ENCODE results near the gene CFP.
A peak's percentile ranks its signal among the peaks of the same experiment; 100 is the strongest.

CFP gene

DNA sequence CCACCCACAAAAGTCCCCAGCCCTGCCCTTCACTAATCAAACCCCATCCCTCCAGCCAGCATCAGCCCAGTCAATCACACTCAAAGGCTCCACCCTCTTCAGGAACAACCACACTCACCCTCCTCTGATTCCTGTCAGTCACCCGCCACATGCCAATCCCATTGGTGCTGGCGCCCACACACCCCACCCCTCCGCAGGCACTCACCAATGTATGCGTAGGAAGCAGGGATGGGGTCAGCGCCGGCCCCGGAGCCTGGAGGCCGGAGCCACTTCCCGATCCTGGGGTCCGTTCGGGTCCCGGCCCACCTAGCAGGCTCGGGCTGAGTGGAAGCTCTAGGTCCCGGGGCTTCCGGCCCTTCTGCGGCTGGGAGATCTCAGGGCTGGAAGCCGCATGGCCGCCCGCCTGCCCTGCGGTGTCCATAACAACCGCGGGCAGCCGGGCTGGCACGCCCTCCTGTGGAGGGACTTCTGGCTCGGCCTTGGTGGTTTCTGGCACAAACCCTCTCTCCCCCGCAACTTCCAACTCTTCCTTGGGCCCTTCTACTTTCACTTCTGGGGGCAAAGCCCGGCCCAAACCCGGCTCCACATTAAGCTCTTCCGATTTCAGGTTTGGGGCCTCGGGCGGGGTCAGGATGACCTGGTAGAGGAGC is 7.9 kb upstream of the CFP start:
- DNase-seq (ENCODE audit: low spot score): peak; percentile 73

DNA sequence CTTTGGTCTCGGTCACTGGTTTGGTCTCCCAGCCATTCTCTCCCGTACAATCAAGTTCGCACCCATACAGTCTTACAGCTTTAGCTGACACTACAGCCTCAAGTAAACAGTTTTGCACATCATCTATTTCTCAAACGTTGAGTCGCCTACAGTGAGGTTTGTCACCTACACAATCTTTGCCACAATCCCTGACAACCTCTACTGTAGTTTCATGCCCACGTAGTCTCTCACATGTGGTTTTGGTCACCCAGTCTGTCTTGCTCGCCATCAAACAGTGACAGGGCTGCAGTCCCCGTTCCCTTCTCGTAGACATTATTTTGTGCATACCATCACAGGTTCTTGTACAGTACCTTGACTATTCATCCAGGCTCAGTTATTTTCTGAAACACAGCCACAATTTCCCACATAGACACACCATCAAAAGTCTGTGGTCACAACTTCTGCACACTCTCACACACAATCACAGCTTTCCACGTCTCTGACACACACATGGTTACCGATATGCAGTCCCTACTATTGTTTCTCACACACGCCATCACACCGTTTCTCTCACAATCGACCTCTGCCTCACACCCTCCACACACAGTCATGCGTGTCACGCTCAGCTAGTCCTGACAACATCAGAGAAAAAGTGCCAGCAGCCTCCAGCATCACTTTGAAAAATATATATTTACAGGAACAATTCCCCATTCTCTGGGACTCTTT is 5.3 kb upstream of the CFP start:
- no peak for DNase-seq (ENCODE audit: low spot score)

DNA sequence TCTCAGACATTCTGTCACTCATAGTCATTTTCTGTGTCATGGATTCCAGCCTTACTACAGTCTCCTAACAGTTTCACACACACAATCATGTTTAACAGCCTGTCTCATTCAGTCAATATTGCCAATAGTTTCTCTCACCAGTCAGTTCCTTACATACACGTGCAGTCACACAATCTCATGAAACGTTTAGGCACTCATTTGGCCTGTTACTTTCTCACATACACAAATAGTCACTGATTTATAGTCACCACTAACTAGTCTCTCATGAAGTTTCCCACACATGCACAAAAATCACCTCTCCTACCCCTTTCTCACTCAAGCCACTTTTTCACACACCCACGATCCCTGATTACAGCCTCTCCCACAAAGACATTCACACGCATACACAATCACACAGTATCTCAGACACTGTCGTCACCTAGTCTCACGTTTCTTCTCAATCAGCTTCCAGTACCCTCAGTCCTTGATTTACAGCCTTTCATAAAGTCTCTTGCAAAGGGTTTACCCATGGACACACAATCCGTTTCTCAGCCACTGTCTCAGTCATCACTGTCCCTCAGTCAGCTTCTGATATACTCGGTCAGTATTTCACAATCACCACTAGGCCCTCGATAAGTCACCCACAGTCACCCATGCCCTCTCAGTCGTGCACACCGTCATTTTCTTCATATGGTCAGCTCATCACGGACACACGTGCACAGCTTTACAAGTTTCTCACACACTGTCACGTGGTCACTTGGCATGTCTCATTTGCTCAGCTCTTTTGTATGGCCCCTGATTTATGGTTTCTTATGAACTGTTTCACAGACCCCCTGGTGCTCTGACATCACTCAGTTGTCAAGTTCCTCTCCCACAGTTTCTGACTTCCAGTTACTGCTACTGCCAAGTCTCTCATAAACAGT is 4.2 kb upstream of the CFP start:
- no peak for DNase-seq (ENCODE audit: low spot score)

DNA sequence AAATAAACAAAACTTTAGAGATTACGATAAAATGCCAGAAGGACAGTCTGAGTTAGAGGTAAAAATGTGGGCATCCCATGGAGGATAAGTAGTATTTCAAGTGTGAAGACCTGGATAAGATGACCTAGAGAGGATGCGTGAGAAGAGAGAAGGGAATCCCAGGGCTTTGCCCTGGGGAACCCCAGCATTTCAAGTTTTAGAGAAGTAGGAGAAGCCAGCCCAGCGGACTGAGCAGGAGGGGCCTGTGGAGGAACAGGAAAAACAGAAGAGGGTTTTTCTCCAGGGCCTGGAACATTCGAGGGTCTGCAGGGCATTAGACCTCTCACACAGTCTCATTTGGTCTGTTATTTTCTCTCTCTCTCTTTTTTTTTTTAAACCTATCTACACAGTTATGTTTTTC is 2.9 kb upstream of the CFP start:
- no peak for DNase-seq (ENCODE audit: low spot score)

- no peak for DNase-seq (ENCODE audit: low spot score)
Observed at GRCh38 chrX:47631676-47632075, 1.9 kb upstream of the CFP start.

- DNase-seq (ENCODE audit: low spot score): no peak
Observed at GRCh38 chrX:47628982-47629381, 748 bp downstream of the CFP start.

DNA sequence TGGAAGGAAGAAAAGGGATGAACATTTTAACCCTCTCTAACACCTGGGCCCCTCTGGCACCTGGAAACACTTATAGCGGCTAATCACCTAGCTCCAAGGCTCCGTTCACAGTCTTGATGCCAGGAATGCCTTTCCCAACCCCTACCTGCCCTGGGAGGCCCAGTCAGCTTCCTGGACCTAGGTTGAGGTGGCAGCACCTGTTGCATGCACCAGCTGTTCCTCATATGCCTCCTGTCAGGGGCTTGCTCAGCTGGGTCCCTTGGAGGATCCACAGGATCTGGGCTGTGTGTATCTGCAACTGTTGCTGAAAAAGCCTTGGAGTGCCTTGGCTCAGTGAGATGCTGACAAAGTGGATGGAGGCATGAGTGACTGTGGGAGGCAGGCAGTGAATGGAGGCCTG is 4.4 kb downstream of the CFP start:
- DNase-seq (ENCODE audit: low spot score): no peak

- peak; percentile 80 for DNase-seq (ENCODE audit: low spot score)
Observed at GRCh38 chrX:47623540-47624027, 6.1 kb downstream of the CFP start.

DNA sequence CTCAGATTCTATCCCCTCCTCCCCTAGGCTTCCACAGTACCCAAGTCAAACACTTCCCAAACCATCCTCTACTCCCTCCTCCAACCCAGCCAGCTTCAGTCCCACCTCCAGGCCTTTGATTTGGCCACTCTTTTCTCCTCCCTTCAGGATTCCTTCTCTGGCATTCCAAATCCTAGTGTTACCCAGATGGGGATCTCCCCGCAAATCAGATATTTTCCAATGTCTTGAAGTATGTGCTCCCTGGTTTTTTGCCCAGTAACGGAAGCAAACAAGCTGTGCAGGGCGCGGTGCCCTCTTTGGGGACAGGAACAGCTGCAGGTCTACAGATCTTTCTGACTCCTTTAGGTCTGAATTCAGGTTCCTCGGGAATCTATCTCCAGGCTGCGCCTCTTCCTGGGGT is 7.9 kb downstream of the CFP start:
- no peak for DNase-seq (ENCODE audit: low spot score)

DNA sequence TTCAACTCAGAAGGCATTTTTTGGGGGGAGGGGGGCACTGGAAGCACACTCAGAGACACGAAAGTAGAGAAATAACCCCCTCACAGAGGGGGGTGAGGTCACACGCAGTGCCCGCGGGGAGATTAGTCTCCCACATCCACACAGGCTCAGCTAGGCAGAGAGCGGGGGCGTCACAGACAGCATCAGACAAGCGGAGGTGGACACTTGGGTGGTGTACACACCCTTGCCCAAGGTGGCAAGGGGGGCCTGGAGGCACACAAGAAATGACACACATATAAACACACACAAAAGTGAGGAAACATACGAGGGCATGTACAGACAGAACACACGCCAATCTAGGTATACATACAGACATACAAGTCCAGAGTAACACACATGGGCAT is 9.4 kb downstream of the CFP start:
- DNase-seq (ENCODE audit: low spot score): no peak

GRCh38 chrX:47619486-47620302 is 10.0 kb downstream of the CFP start, which contains the start of gene SYN1:
Gene SYN1 (minus strand): TSS chrX:47619857. CDS start chrX:47619728, 129 bp downstream.
- peak; percentile 91 for DNase-seq (ENCODE audit: low spot score)

GRCh38 chrX:47618923-47619485 is 10.7 kb downstream of the CFP start:
- no peak for DNase-seq (ENCODE audit: low spot score)

DNA sequence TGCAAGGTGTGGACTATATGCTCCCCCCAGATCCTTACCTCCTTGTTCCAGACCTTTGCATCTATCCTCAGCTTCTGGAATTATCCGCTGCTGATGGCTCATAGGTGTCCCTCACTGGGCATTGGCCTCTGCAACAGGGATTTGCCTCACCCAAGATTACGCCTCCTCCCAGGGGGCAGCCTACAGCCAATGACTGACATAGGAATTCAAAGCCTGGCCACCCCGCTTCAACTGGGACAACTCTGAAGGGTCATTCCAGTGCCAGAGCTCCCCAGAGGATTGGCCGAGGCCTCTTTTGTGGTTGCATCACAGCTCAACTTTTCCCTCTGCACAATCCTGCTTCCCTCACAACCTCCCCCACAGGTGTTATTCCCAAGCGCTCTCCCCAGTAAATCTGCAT is 15.1 kb downstream of the CFP start:
- DNase-seq (ENCODE audit: low spot score): no peak

GRCh38 chrX:47613082-47613481 is 16.6 kb downstream of the CFP start:
- no peak for DNase-seq (ENCODE audit: low spot score)

GRCh38 chrX:47612418-47612817 is 17.3 kb downstream of the CFP start:
- DNase-seq (ENCODE audit: low spot score): no peak

DNA sequence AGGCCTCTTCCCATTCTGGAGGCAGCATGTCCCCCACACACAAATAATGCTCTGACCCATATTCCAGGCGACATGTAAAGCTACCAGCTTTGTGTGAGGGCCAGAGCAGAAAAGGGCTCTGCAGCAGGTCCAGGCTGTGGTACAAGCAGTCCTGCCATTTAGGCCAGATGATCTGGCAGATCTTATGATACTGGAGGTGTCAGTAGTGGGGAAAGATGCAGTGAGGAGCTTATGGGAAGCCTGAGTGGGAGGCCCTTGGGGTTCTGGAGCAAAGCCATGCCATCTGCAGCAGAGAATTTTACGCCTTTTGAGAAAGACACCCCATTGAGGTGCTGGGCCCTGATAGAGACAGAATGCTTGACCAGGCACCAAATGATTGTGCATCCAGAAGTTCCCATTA is 17.8 kb downstream of the CFP start:
- DNase-seq (ENCODE audit: low spot score): no peak

GRCh38 chrX:47611489-47611888 is 18.2 kb downstream of the CFP start:
- no peak for DNase-seq (ENCODE audit: low spot score)

- DNase-seq (ENCODE audit: low spot score): no peak
Observed at GRCh38 chrX:47610511-47610910, 19.2 kb downstream of the CFP start.

- DNase-seq (ENCODE audit: low spot score): peak; percentile 72
Observed at GRCh38 chrX:47608130-47608810, 21.5 kb downstream of the CFP start.

DNA sequence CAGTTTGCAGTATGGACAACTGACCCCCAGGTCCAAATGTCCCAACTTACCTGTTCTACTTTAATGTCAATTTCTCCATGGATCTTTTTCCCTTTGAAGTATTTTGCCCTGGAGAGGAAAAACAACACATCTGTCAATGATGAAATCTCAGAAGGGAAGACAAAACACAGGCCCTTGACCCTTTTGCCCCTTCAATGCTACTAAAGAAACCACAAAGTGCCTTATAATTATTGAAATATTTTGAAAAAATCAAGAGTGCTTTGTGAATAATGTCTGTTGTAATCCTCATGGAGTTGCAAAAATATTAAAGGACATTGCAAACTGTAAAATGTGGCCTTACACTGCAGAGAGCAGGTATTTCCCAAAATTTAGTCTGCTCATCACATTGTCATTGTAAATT is 22.6 kb downstream of the CFP start:
- no peak for DNase-seq (ENCODE audit: low spot score)

GRCh38 chrX:47605024-47605423 is 24.7 kb downstream of the CFP start:
- DNase-seq (ENCODE audit: low spot score): no peak
